GM19239 (cell line): ENCODE results near the gene GABRR1.
"Not testable (repeated sequence)": the region's sequence is repeated elsewhere in the genome, so short reads cannot be mapped to it uniquely, and the experiment has no call there.

Experiments used
- DNase-seq: peaks from one replicate; pipeline ENCODE4 v3.0.0; 2011; ENCODE audit warnings: low spot score; ENCODE audit not compliant: insufficient read length
- FAIRE-seq: peaks from 2 replicates; lab custom pipeline; 2011; peaks lifted over from hg19 to GRCh38; lab: Jason Lieb, UNC

GABRR1 gene

GRCh38 chr6:89217299-89217910 is at the start of gene GABRR1:
TSS of gene GABRR1 (minus strand) at chr6:89217358. CDS start at chr6:89217322, 36 bp downstream.
- FAIRE-seq (no peak), DNase-seq (no peak)

DNA sequence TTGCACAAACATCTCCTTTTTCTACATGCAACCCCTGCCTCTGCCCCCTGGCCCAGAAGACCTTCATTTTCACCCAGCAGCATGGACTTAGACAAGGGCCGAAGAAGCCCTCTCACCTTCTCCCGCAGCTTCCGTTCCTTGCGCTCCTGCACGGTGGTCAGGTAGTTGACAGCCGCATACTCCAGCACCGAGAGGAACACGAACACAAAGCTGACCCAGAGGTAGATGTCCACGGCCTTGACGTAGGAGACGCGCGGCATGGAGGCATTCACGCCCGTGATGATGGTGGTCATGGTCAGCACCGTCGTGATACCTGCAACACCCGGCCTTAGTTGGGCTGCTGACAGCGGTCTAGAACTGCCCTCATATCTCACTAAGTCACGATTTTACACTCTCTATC is 47.1 kb upstream of the GABRR1 start:
- FAIRE-seq (no peak), DNase-seq (no peak)

DNA sequence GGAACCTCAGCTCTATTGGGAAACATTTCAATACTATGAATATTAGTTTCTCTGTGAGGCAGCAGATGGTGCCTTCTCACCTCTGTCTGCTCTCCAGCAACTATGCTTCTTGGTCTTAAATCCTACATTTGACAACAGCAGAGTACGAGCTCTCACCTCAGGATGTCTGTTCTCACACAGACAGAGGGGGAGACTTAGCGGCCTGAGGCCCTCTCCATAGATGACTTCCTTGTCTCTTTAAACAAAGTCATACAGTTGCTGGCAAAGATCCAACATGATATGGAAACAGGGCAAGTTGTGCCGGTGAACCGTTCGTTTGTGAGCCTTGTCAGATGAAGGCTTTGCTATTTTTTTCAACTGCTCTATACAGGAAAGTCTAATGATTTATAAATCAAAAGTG is 43.7 kb upstream of the GABRR1 start:
- no peak for DNase-seq
- peak; percentile 74 for FAIRE-seq

DNA sequence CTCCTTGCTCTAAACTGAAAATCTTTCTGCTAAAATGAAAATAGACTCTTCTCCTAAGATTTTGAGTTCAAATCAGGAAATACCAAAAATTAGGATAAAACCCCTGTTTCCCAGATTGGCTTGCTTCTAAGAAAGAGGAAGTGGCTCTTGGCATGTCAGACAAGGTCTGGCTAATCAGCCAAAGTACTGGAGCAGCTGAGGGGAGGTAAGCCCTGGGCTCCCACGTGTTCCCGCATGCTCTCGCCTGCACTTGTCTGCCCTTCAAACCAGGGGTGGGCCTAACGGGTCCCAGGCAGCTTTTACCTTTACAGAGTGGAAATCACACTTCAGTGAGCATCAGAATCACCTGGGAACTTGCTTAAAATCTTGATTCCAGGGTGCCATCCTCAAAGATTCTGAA is 43.2 kb upstream of the GABRR1 start:
- peak; percentile 63 for FAIRE-seq
- DNase-seq = no peak

DNA sequence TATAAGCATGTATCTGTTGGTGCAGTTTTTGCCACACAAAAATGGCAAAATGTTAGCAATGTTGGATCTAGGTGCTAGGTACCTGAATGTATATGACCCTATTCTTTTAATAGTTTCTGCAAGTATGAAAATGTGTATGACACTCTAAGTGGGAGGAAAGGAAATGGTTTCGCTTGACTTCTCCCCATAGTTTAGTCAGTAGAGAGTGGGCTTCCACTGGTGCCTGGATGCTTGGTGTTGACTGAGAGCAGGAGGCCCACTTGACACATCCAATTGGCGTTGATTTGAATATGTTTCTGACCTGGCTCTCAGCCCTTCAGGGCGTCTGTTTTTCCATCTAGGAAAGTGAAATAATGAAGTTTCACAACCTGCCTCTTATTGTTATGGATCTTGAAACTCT is 41.8 kb upstream of the GABRR1 start:
- no peak for FAIRE-seq
- no peak for DNase-seq

GRCh38 chr6:89257781-89258180 is 40.6 kb upstream of the GABRR1 start:
- FAIRE-seq (no peak), DNase-seq (no peak)

GRCh38 chr6:89257346-89257745 is 40.2 kb upstream of the GABRR1 start:
- DNase-seq = no peak
- no peak for FAIRE-seq

GRCh38 chr6:89255417-89255816 is 38.3 kb upstream of the GABRR1 start:
- no peak for FAIRE-seq
- DNase-seq = no peak

- no peak for DNase-seq
- no peak for FAIRE-seq
Measured at GRCh38 chr6:89254569-89254968, 37.4 kb upstream of the GABRR1 start.

DNA sequence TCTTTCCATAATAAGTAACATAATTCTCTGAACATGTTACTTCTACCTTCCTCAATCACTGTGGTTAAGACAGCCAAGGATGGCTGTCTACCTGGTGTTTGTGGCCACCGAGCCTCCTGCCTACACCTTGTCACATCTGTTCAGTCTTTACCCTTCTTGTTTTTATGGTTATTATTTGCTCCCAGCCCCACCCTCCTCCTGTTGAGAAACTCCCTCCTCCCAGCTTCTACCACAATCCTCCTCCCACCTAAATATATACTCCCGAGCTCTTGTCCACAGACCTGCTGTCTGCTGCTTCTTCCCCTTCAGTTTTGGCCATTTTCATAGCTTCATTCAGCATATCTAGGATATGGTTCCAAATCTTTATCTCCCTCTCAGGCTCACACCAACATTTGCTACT is 35.7 kb upstream of the GABRR1 start:
- DNase-seq (no peak), FAIRE-seq (no peak)

DNA sequence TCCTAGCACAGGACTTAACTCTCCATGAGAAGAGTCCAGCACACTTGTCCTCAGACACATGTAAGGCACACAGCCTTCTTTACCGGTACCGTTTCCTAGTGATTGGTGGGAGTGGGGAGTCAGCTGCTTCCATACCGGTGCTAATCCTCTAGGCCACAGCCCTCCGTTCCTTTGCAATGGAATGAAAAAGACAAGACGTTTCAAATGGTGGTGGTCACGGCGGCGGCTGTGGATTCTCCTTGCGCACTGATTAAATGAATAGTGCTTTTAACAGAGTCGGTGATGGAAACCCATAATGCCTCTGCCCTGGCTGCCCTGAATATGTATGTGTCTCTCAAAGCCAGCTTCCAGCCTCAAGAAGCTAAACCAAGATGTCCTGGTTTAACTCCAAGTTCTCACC is 34.8 kb upstream of the GABRR1 start:
- DNase-seq (no peak), FAIRE-seq (no peak)

- FAIRE-seq = no peak
- no peak for DNase-seq
Measured at GRCh38 chr6:89251170-89251569, 34.0 kb upstream of the GABRR1 start.

GRCh38 chr6:89250239-89250638 is 33.1 kb upstream of the GABRR1 start:
- no peak for DNase-seq
- FAIRE-seq = no peak

GRCh38 chr6:89244241-89244985 is 27.3 kb upstream of the GABRR1 start:
- DNase-seq = no peak
- FAIRE-seq = peak; percentile 67

- FAIRE-seq (no peak), DNase-seq (no peak)
Measured at GRCh38 chr6:89243331-89243629, 26.1 kb upstream of the GABRR1 start.

DNA sequence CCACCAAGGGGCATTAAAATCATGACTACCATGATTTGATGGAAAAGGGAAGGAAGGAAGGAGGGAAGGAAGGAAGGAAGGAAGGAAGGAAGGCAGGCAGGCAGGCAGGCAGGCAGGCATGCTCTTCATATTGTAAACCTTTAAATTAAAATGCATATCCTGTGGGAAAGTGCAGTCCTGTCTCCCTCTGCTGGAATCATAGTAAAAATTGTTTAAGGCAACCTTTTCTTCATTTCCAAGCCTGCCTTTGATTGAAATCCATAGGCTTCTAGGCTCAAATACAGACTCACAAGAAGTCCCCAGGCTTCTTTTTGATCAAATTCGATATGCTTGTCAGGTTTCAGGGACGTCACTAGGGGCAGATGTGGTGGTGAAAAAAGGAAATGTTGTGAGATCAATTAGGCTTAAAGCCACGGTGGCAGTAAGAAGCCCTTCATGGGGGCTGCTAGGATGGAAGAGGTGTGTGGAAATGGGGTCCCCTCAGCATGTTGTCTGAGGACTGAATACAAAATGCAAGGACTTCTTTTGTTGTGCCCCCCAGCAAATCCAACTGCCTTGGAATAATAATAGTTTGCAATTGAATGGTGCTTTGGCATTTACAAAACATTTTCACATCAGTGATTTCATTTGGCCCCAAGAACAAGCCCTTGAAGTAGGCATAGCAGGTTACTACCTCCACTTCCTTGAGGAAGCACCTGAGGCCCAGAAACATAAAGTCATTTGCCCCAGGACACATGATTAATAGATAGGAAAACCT is 25.6 kb upstream of the GABRR1 start:
- FAIRE-seq (peak; percentile 82), DNase-seq (no peak)

DNA sequence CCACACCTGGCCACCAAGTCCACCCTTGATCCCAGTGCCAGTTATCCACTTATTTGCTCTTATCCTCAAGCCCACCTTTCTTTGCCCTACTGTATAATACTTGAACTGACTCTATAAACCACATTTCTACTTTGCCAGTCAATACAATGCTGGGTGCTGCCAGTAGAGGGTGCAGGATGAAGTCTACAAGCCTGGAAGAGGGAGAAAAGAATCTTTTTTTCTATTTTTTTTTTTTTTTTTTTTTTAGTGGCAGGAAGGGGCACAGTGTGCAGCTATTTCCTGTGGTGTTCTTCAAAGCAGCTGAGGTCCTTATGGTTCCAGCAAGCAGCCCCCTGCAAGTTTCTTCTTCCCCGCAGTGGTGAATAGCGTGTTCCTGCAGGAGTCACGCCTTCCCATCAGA is 22.2 kb upstream of the GABRR1 start:
- DNase-seq (no peak), FAIRE-seq (peak; percentile 55)

DNA sequence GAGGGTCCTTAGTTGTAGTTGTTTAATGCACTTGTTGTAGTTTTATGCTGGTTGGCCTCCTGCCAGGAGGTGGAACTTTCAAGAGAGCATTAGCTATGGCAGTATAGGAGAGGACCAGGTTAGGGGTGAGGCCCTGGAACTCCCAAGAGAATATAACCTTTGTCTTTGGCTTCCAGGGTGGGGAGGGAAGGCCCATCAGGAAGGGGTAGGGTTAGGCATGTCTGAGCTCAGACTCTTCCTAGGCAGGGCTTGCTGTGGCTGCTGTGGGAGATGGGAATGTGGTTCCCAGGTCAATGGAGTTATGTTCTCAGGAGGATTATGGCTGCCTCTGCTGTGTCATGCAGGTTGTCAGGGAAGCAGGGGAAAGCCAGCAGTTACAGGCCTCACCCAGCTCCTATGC is 20.0 kb upstream of the GABRR1 start:
- FAIRE-seq = no peak
- DNase-seq = no peak

DNA sequence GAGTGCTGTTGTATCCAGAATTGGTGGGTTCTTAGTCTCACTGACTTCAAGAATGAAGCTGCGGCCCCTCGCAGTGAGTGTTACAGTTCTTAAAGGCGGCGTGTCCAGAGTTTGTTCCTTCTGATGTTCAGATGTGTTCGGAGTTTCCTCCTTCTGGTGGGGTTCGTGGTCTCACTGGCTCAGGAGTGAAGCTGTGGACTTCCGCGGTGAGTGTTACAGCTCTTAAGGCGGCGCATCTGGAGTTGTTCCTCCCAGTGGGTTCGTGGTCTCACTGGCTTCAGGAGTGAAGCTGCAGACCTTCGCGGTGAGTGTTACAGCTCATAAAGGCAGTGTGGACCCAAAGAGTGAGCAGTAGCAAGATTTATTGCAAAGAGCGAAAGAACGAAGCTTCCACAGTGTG is 16.4 kb upstream of the GABRR1 start:
- not testable (repeated sequence) for FAIRE-seq, DNase-seq

- no peak for DNase-seq
- no peak for FAIRE-seq
Measured at GRCh38 chr6:89222712-89223039, 5.5 kb upstream of the GABRR1 start.

DNA sequence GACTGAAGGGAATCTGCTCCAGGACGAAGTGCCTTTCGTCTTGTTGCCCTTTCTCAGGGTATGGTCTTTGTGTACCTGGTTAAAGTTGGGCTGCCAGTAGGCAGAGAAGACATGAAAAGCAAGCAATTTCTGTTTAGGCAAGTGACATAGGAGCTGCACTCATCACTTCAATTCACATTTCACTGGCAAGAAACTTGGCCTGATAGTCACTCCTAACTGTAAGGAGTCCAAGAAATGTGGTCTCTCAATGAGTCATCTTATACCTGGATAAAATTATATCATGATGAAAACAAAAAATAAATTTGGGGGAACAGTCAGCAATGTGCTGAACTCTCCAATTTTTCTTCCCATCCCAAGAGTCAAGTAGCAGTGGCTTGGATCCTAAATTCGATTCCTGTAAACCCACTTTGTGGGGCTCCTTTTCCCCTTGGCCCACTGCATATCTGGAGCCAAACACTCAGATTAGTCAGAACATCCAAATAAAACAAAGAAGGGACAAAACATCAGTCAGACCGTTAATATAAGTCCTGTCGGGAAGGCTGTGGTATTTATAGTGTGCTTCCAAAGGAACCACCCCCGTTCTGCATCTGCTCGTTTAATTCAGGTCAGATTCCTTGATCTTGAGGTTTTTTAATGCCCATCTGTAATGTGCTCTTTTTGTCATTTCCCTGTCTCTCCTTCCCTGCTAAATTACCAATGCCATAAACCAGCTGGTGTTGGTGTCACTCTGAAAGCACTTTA is 5.0 kb upstream of the GABRR1 start:
- no peak for FAIRE-seq

More for the DNA sequence above, 5.0 kb upstream of the GABRR1 start:
- DNase-seq = no peak
